SJSA1 (cell line): Measurements from ENCODE around the gene DENND1C. TPM values are rescaled to one million over a fixed set of nuclear protein-coding genes. Genes with fewer than 3 reads are reported as not detected.
A peak's percentile ranks its signal among the peaks of the same experiment; 100 is the strongest.

Source experiments
- DNase-seq, 2 experiments: peaks; one replicate each; pipeline ENCODE4 v3.0.0-alpha.2; 2015 to 2020; ENCODE audit warnings: low spot score in 2 of 2, low read depth in 1 of 2
- H3K27ac ChIP-seq: fragments of 250-450 bp; sonication (Bioruptor Pico); 2 replicates; pipeline ENCODE4 v1.5.1; 2020; ENCODE audit warnings: mild to moderate bottlenecking, moderate library complexity
- H3K27me3 ChIP-seq: fragments of 250-450 bp; sonication (Bioruptor Pico); replicated peaks from 2 replicates; pipeline ENCODE4 v1.5.1; 2020; ENCODE audit warnings: mild to moderate bottlenecking, moderate library complexity
- H3K36me3 ChIP-seq: fragments of 250-450 bp; sonication (Bioruptor Pico); 2 replicates; pipeline ENCODE4 v1.5.1; 2020; ENCODE audit warnings: mild to moderate bottlenecking
- H3K4me1 ChIP-seq: fragments of 250-450 bp; sonication (Bioruptor Pico); replicated peaks from 2 replicates; pipeline ENCODE4 v1.6.1; 2021; ENCODE audit warnings: mild to moderate bottlenecking
- H3K4me3 ChIP-seq: fragments of 250-450 bp; sonication (Bioruptor Pico); 2 replicates; pipeline ENCODE4 v1.5.1; 2020; ENCODE audit warnings: mild to moderate bottlenecking
- H3K9me3 ChIP-seq: fragments of 250-450 bp; sonication (Bioruptor Pico); replicated peaks from 2 replicates; pipeline ENCODE4 v1.5.1; 2020; ENCODE audit warnings: mild to moderate bottlenecking
- total RNA-seq: library from RNA; depleted of rRNA; stranded (reverse); fragments of >200 nt; shearing (Covaris generic); gene quantifications from 2 replicates; pipeline ENCODE4 v1.2.3, GENCODE V29; 2014; rRNA removed

The DENND1C gene, protein sequence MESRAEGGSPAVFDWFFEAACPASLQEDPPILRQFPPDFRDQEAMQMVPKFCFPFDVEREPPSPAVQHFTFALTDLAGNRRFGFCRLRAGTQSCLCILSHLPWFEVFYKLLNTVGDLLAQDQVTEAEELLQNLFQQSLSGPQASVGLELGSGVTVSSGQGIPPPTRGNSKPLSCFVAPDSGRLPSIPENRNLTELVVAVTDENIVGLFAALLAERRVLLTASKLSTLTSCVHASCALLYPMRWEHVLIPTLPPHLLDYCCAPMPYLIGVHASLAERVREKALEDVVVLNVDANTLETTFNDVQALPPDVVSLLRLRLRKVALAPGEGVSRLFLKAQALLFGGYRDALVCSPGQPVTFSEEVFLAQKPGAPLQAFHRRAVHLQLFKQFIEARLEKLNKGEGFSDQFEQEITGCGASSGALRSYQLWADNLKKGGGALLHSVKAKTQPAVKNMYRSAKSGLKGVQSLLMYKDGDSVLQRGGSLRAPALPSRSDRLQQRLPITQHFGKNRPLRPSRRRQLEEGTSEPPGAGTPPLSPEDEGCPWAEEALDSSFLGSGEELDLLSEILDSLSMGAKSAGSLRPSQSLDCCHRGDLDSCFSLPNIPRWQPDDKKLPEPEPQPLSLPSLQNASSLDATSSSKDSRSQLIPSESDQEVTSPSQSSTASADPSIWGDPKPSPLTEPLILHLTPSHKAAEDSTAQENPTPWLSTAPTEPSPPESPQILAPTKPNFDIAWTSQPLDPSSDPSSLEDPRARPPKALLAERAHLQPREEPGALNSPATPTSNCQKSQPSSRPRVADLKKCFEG
- not detected in 2 replicates for total RNA-seq

DNA sequence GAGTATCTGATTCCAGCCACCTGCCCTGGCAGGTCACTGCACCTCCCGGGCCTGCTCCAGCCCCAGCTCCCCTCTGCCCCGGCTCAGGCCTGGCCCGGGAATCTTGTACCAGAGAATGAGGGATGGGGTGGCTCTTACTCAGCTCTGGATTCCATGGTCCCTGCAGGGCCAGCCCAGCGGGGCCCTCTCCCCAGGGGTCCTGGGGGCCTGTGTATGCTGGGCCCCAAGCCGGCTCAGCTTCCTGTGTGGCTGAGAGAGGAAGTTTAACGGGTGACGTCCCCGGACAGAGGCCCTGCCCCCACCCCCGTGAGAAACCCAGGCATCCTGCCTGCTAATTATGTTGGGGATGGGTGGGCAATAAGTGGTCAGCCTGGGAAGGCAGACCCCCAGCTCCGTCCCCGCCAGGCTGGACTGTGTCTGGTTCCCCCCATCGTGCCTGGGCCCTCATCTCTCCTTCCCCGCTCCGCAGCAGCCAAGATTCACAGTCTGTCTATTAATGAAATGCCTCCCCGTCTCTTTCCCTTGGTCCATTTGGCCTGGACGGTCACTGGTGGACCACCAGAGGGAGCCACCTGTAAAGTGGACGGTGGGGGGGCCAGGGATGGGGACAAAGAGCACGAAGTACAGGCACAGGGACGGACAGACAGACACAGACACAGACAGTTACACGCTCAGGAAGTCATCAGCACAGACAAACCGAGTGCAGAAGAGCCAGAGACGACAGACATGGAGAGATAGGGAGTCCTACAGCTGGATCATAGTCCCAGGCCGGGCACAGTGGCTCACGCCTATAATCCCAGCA is at the start of gene DENND1C:
Gene DENND1C, minus strand, starts transcription at position 247 of the 802 bp plus-strand sequence. Its CDS starts 92 bp downstream, at position 155.
- Histone ChIP-seq H3K27ac (no peak within 1 kb of the TSS), H3K27me3 (peaks cover 27% of the 10 kb centered on the region), H3K4me1 (no peaks in the 10 kb centered on the region), H3K36me3 (no peaks in the 10 kb centered on the region), H3K9me3 (no peaks in the 10 kb centered on the region), H3K4me3 (no peak within 1 kb of the TSS)
- DNase-seq = peak; percentile 26 to 55

DNA sequence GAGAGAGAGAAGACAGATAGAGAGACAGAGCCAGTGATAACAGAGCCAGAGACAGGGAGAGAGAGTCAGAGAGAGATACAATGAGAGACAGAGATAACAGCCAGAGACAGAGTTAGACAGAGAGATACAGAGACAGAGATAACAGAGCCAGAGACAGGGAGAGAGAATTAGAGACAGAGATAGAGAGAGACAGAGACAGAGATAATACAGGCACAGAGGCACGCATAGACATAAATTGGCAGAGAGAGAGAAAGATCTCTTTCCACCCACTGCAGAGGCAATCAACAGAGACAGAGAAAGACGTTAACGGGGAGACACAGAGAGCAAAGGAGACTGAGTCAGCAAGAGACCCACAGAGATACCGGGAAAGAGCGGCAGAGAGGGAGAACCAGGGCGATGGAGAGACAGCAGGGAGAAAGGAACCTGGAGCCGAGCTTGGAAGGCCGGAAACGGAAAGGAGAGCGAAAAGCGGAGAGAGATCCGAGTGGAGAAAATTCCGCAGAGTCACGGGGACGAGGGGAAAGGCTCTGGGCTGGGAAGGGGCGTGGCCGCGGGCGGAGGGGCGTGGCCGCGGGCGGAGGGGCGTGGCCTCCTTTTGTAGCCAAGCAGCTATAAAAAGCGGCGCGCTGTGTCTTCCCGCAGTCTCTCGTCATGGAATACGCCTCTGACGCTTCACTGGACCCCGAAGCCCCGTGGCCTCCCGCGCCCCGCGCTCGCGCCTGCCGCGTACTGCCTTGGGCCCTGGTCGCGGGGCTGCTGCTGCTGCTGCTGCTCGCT is 49.0 kb upstream of the DENND1C start, which contains the start of gene TNFSF9:
Gene TNFSF9, plus strand, starts transcription at position 641 of the 777 bp plus-strand sequence. Its CDS starts 11 bp downstream, at position 652.
- peaks cover 19% of the 10 kb centered on the region for H3K4me1 ChIP-seq
- H3K27ac ChIP-seq = peak within 1 kb of the TSS; percentile 74
- H3K4me3 ChIP-seq = peak within 1 kb of the TSS; percentile 60
- peaks cover 14% of the 10 kb centered on the region for H3K36me3 ChIP-seq
- no peaks in the 10 kb centered on the region for H3K27me3 ChIP-seq
- DNase-seq = peak; percentile 90 to 92
- H3K9me3 ChIP-seq = no peaks in the 10 kb centered on the region

- no peaks in the 10 kb centered on the region for H3K27me3 ChIP-seq
- H3K9me3 ChIP-seq = no peaks in the 10 kb centered on the region
- peak overlapping the region; percentile 74 for H3K27ac ChIP-seq
- DNase-seq = no peak
- H3K4me3 ChIP-seq = peak overlapping the region; percentile 60
- peaks cover 11% of the 10 kb centered on the region for H3K36me3 ChIP-seq
- peaks cover 19% of the 10 kb centered on the region for H3K4me1 ChIP-seq
Observed at GRCh38 chr19:6529937-6530385, 48.4 kb upstream of the DENND1C start.

GRCh38 chr19:6529351-6529750 is 47.8 kb upstream of the DENND1C start:
- peaks cover 19% of the 10 kb centered on the region for H3K4me1 ChIP-seq
- H3K4me3 ChIP-seq = no peak overlapping the region
- no peak for DNase-seq
- peaks cover 5% of the 10 kb centered on the region; the same call in 1 of the 2 replicates for H3K36me3 ChIP-seq
- H3K9me3 ChIP-seq = no peaks in the 10 kb centered on the region
- H3K27me3 ChIP-seq = no peaks in the 10 kb centered on the region
- no peak overlapping the region for H3K27ac ChIP-seq

GRCh38 chr19:6528544-6529121 is 47.0 kb upstream of the DENND1C start:
- H3K4me3 ChIP-seq = no peak overlapping the region
- no peak for DNase-seq

DNA sequence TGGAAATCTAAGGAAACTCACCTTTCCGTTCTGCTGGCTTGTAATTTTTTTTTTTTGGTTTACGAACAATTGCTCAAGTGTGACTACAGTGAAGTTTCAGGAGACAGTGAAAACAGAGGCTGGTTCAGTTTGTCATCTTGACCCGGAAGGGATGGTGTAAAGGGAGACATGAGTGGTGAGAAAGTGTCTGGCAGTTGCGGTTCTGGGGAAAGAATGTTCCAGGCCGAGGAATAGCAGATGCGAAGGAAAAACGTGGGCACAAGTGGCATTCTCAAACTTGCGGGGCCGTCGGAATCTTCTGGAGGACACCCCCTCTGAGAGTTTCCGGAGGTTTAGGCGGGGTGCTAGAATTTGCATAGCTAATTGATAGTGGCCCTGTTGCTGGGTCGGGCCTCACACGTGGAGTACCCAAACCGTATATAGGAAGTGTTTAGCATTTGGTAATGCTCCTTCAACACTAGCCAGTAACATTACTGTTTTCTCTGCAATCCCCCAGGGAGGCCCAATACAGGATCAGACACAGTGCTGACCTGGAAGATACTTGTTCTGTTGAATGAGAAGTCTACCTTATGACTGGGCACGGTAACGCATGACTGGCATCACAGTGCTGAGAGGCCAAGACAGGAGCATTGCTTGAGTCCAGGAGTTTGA is 46.4 kb upstream of the DENND1C start:
- no peak for DNase-seq

More at GRCh38 chr19:6528544-6529121, 47.0 kb upstream of the DENND1C start:
- H3K36me3 ChIP-seq = peaks cover 5% of the 10 kb centered on the region; the same call in 1 of the 2 replicates
- H3K4me1 ChIP-seq = peaks cover 19% of the 10 kb centered on the region
- no peaks in the 10 kb centered on the region for H3K9me3 ChIP-seq
- H3K27me3 ChIP-seq = no peaks in the 10 kb centered on the region
- no peak overlapping the region for H3K27ac ChIP-seq

DNA sequence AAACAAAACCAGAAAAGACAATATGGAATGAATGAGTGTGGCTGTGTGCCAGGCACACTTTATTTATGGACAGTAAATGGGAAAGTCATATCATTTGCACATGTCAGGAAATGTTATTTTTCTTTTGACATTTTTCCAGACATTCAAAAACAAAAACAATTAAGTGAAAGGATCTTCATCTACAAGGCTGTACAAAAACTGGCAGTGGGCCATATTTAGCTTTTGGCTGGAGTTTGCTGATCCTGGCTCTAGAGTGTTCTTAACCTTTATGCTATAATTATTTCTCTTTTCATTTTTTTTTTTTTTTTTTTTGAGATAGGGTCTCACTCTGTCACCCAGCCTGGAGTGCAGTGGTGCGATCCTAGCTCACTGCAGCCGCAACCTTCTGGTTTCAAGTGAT is 42.7 kb upstream of the DENND1C start:
- H3K9me3 ChIP-seq = no peaks in the 10 kb centered on the region
- DNase-seq = no peak
- H3K27ac ChIP-seq = no peak overlapping the region
- H3K4me1 ChIP-seq = peaks cover 14% of the 10 kb centered on the region
- H3K36me3 ChIP-seq = no peaks in the 10 kb centered on the region
- H3K4me3 ChIP-seq = no peak overlapping the region
- no peaks in the 10 kb centered on the region for H3K27me3 ChIP-seq

More for the DNA sequence above, 46.4 kb upstream of the DENND1C start:
- Histone ChIP-seq H3K36me3 (peaks cover 5% of the 10 kb centered on the region; the same call in 1 of the 2 replicates), H3K27me3 (no peaks in the 10 kb centered on the region), H3K9me3 (no peaks in the 10 kb centered on the region), H3K4me1 (peaks cover 19% of the 10 kb centered on the region), H3K4me3 (no peak overlapping the region), H3K27ac (no peak overlapping the region)

DNA sequence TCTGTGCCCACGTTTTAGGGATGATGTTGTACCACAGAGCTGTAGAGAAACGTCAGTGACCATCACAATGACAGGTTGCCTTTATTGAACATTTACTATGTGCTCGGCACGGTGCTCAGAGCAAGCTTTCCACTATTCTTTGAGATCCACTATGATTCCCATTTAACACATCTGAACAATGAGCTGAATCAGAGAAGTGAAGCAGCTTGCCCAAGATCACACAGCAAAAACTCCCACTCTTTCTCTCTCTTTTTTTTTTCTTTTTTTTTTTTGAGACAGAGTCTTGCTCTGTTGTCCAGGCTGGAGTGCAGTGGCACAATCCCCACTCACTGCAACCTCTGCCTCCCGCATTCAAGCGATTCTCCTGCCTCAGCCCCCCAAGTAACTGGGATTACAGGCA is 41.1 kb upstream of the DENND1C start:
- no peak overlapping the region for H3K27ac ChIP-seq
- DNase-seq = no peak
- H3K9me3 ChIP-seq = no peaks in the 10 kb centered on the region
- no peaks in the 10 kb centered on the region for H3K27me3 ChIP-seq
- peaks cover 29% of the 10 kb centered on the region for H3K4me1 ChIP-seq
- no peaks in the 10 kb centered on the region for H3K36me3 ChIP-seq
- no peak overlapping the region for H3K4me3 ChIP-seq

DNA sequence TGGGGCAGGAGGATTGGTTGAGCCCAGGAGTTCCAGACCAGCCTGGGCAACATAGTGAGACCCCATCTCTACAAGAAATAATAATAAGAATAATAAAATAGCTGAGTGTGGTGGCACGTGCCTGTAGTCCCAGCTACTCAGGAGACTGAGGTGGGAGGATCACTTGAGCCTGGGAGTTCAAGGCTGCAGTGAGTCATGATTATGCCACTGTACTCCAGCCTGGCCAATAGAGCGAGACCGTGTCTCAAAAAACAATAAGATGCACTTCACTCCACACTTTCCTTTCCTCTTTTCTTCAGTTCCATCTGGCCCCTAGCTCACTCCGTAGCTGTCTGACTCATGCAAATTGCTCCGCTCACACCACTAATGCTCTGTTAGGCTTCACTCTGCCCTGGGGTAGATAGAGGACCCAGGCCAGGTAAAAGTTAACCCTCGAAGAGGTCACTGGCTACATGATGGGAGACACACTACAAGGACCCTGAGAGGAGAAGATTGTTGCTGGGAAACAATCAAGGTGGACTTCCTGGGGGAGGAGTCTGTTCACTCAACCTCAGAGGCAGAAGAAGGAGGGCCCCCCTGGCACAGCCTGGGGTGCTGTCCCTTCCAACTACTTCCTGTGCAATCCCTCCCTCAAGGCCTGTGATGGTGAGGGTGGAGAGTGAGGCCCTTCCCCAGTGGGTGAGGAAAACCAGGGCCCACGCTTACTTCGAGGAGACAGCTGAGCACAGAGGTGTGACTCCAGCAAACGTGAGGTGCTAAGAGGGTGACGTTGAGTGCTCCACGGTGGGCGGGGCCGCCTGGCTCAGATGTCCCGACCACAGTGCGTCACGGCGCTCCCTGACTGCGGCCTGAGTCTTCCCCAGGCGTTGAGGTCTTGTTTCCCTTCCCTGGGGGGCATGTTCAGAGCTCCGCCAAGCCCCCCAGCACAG is 40.4 kb upstream of the DENND1C start:
- Histone ChIP-seq H3K36me3 (no peaks in the 10 kb centered on the region), H3K9me3 (no peaks in the 10 kb centered on the region), H3K4me1 (peaks cover 35% of the 10 kb centered on the region), H3K27me3 (no peaks in the 10 kb centered on the region), H3K27ac (no peak overlapping the region), H3K4me3 (no peak overlapping the region)
- DNase-seq = no peak

- peaks cover 44% of the 10 kb centered on the region for H3K4me1 ChIP-seq
- no peaks in the 10 kb centered on the region for H3K27me3 ChIP-seq
- no peaks in the 10 kb centered on the region for H3K9me3 ChIP-seq
- no peak overlapping the region for H3K27ac ChIP-seq
- H3K4me3 ChIP-seq = no peak overlapping the region
- DNase-seq = peak in 1 of 2 experiments; percentile 48
- H3K36me3 ChIP-seq = no peaks in the 10 kb centered on the region
Observed at GRCh38 chr19:6519289-6519688, 37.7 kb upstream of the DENND1C start.

DNA sequence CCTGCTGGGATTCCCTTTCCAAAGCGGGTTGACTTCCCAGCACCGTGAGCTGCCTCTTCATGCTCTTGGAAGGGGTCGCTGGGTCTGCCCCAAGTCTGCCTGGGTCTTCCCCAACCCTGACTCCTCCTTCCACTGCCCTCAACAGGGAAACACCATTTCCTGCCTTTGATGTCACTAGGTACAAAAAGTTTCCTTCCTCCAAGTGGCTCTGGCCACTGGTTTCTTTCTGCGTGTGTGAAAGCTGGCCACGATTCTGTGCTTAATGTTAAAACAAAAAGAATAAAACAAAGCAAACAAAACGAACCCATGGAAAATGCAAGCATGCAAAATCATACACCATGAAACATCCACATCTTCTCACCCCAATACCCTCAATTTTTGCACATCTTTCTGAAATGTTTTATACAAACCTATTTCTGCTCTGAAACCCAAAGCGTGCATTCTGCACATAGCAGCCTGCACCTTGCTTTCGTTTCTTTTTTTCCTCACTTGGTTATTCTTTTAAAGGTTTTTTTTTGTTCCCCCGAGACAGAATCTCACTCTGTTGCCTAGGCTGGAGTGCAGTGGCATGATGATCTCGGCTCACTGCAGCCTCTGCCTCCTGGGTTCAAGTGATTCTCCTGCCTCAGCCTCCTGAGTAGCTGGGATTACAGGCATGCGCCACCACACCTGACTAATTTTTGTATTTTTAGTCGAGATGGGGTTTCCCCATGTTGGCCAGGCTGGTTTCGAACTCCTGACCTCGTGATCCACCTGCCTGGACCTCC is 36.7 kb upstream of the DENND1C start:
- no peak for DNase-seq
- Histone ChIP-seq H3K36me3 (no peaks in the 10 kb centered on the region), H3K27ac (no peak overlapping the region), H3K9me3 (no peaks in the 10 kb centered on the region), H3K27me3 (no peaks in the 10 kb centered on the region), H3K4me3 (no peak overlapping the region), H3K4me1 (peaks cover 44% of the 10 kb centered on the region)
